HCT116 (cell line): Measurements from ENCODE around the gene MAML3. TPM values are rescaled to one million over a fixed set of nuclear protein-coding genes. Genes with fewer than 3 reads are reported as not detected.

Source experiments
- ATAC-seq: fragments of 200-7000 bp; cut with Tn5 transposase; 2 replicates; pipeline ENCODE4 v1.9.1; 2020; ENCODE audit warnings: mild to moderate bottlenecking, moderate library complexity
- BruUV-seq: library from RNA; stranded (reverse); fragments of 400-500 nt; replicated peaks from 2 replicates; lab custom pipeline; 2021; lab: Mats Ljungman, UMichigan
- CTCF ChIA-PET: fragments of 300-600 bp; sonication (Branson Sonifier 250); formaldehyde crosslinking; loops from one replicate; lab custom pipeline; 2021; ENCODE audit warnings: antibody characterized with exemption; lab: Charles Lee
- POLR2A ChIA-PET: fragments of 300-600, 350-600 bp; sonication (Branson Sonifier 250); formaldehyde crosslinking; loops from one replicate; lab custom pipeline; 2021; ENCODE audit warnings: antibody characterized with exemption; lab: Charles Lee
- RAD21 ChIA-PET, 2 experiments: fragments of 300-600 bp; sonication (Branson Sonifier 250); formaldehyde crosslinking; loops; one replicate each; lab custom pipeline; 2023; ENCODE audit warnings: low total read pairs in 2 of 2; ENCODE audit not compliant: uncharacterized antibody in 2 of 2, unreplicated experiment in 2 of 2, low non-redundant PET in 1 of 2; lab: Charles Lee
- DNase-seq: peaks from one replicate; pipeline ENCODE4 v3.0.0-alpha.2; 2010; ENCODE audit warnings: low read depth, low spot score
- H2AFZ ChIP-seq: fragments of 200-600 bp; shearing (Covaris generic), sonication (generic); 2 replicates; pipeline ENCODE4 v1.6.1; 2017; ENCODE audit warnings: low read depth, mixed run types, mixed read lengths, antibody characterized with exemption, low read length; ENCODE audit not compliant: poor library complexity, severe bottlenecking
- H3K27ac ChIP-seq: 2 replicates; pipeline ENCODE4 v1.5.1; 2012; ENCODE audit warnings: low read depth, low read length
- H3K27me3 ChIP-seq: fragments of 200-600 bp; sonication (generic); 2 replicates; pipeline ENCODE4 v1.6.1; 2016; ENCODE audit warnings: mixed run types, low read length, mixed read lengths; ENCODE audit not compliant: insufficient read depth
- H3K36me3 ChIP-seq, 2 experiments: fragments of 200-500 bp in 1 of 2; fragments of 200-600 bp in 1 of 2; sonication (Bioruptor generic) in 1 of 2; sonication (generic) in 1 of 2; 2 replicates each; pipeline versions ENCODE4 v1.5.1 to v1.6.1; 2014 to 2016; ENCODE audit warnings: low read length in 2 of 2, inconsistent platforms in 1 of 2, mixed read lengths in 1 of 2, mixed run types in 1 of 2; ENCODE audit not compliant: insufficient read depth in 2 of 2, control insufficient read depth in 1 of 2
- H3K4me1 ChIP-seq, 2 experiments: fragments of 200-600 bp in 1 of 2; sonication (generic) in 1 of 2; 2 replicates each; pipeline versions ENCODE4 v1.5.1 to v1.6.1; 2012 to 2017; ENCODE audit warnings: low read length in 2 of 2, inconsistent platforms in 1 of 2, mild to moderate bottlenecking in 1 of 2, mixed read lengths in 1 of 2, mixed run types in 1 of 2, moderate library complexity in 1 of 2; ENCODE audit not compliant: insufficient read depth in 2 of 2, control insufficient read depth in 1 of 2
- H3K4me2 ChIP-seq: fragments of 200-600 bp; sonication (generic); 2 replicates; pipeline ENCODE4 v1.6.1; 2017; ENCODE audit warnings: mixed run types, low read length, mixed read lengths
- H3K4me3 ChIP-seq, 2 experiments: fragments of 200-600 bp in 1 of 2; sonication (generic) in 1 of 2; replicated peaks in 1 of 2; 2 replicates each; pipeline ENCODE4 v1.5.1; 2011 to 2016; ENCODE audit warnings: low read length in 2 of 2, control low read depth in 1 of 2, low read depth in 1 of 2, mild to moderate bottlenecking in 1 of 2, mixed read lengths in 1 of 2, mixed run types in 1 of 2
- H3K79me2 ChIP-seq: fragments of 200-600 bp; sonication (generic); 2 replicates; pipeline ENCODE4 v1.6.1; 2017; ENCODE audit warnings: mild to moderate bottlenecking, mixed run types, low read length, moderate library complexity, mixed read lengths; ENCODE audit not compliant: insufficient read depth
- H3K9ac ChIP-seq: fragments of 200-600 bp; sonication (generic); 2 replicates; pipeline ENCODE4 v1.6.1; 2016; ENCODE audit warnings: low read length, mixed read lengths
- H3K9me2 ChIP-seq: fragments of 200-600 bp; sonication (generic), shearing (Covaris generic); 2 replicates; pipeline ENCODE4 v1.6.1; 2017; ENCODE audit warnings: mixed run types, mild to moderate bottlenecking, moderate library complexity; ENCODE audit not compliant: insufficient read depth
- H3K9me3 ChIP-seq, 2 experiments: fragments of 200-500 bp in 1 of 2; fragments of 200-600 bp in 1 of 2; sonication (Bioruptor generic) in 1 of 2; sonication (generic) in 1 of 2; 2 replicates each; pipeline ENCODE4 v1.6.1; 2014 to 2017; ENCODE audit warnings: low read length in 2 of 2, mixed read lengths in 2 of 2, inconsistent platforms in 1 of 2, low read depth in 1 of 2, mild to moderate bottlenecking in 1 of 2, mixed run types in 1 of 2, moderate library complexity in 1 of 2; ENCODE audit not compliant: control insufficient read depth in 1 of 2, insufficient read depth in 1 of 2
- H4K20me1 ChIP-seq: fragments of 200-600 bp; sonication (generic), shearing (Covaris generic); 2 replicates; pipeline ENCODE4 v1.6.1; 2017; ENCODE audit warnings: mixed run types, mild to moderate bottlenecking, moderate library complexity; ENCODE audit not compliant: insufficient read depth
- CBX3 ChIP-seq: IDR thresholded peaks from 2 replicates; pipeline ENCODE4 v1.6.1; 2012; ENCODE audit warnings: low read depth
- EGR1 ChIP-seq: IDR thresholded peaks from 2 replicates; pipeline ENCODE4 v1.6.1; 2012; ENCODE audit warnings: low read depth
- EZH2 ChIP-seq: fragments of 200-600 bp; sonication (generic); IDR thresholded peaks from 2 replicates; pipeline ENCODE4 v1.6.1; 2017; ENCODE audit warnings: antibody characterized with exemption, mixed run types
- EZH2phosphoT487 ChIP-seq: fragments of 200-600 bp; IDR thresholded peaks from 2 replicates; pipeline ENCODE4 v1.6.1; 2018; ENCODE audit warnings: antibody characterized with exemption, borderline replicate concordance
- FOSL1 ChIP-seq: IDR thresholded peaks from 2 replicates; pipeline ENCODE4 v1.6.1; 2012; ENCODE audit warnings: low read depth
- JUND ChIP-seq: IDR thresholded peaks from 2 replicates; pipeline ENCODE4 v1.6.1; 2012
- POLR2AphosphoS5 ChIP-seq: IDR thresholded peaks from 2 replicates; pipeline ENCODE4 v1.6.1; 2011; ENCODE audit warnings: mild to moderate bottlenecking, low read depth, low read length, moderate library complexity
- SIN3A ChIP-seq: IDR thresholded peaks from 2 replicates; pipeline ENCODE4 v1.6.1; 2012; ENCODE audit warnings: low read depth
- SP1 ChIP-seq: IDR thresholded peaks from 2 replicates; pipeline ENCODE4 v1.6.1; 2012; ENCODE audit warnings: low read depth
- SRF ChIP-seq: IDR thresholded peaks from 2 replicates; pipeline ENCODE4 v1.6.1; 2012; ENCODE audit warnings: low read depth
- YY1 ChIP-seq: IDR thresholded peaks from 2 replicates; pipeline ENCODE4 v1.6.1; 2011; ENCODE audit warnings: low read length, low read depth, moderate library complexity, mild to moderate bottlenecking; ENCODE audit not compliant: insufficient replicate concordance; ENCODE audit errors: extremely low read depth
- ZFX ChIP-seq: fragments of 450-650 bp; IDR thresholded peaks from 2 replicates; pipeline ENCODE4 v1.6.1; 2017
- ZNF274 ChIP-seq: fragments of 200-500 bp; sonication (Bioruptor generic); IDR thresholded peaks from 2 replicates; pipeline ENCODE4 v1.6.1; 2014; ENCODE audit warnings: mild to moderate bottlenecking, low read depth, low read length, inconsistent platforms
- intact Hi-C: fragments of 100-400 bp; cut with micrococcal nuclease; formaldehyde crosslinking; loops from 2 replicates; pipeline ENCODE4 v1.10.0; 2022
- total RNA-seq: library from RNA; stranded (reverse); gene quantifications from one replicate; pipeline ENCODE4 v1.2.1, GENCODE V29; 2021; ENCODE audit not compliant: unreplicated experiment
- TF ChIP-seq, protein P1 (sequence below): IDR thresholded peaks from 2 replicates; pipeline ENCODE4 v1.6.1; 2012
- TF ChIP-seq, protein P2 (sequence below), 3 experiments: fragments of 200-600 bp in 1 of 3; sonication (generic) in 1 of 3; IDR thresholded peaks in 2 of 3; conservative IDR thresholded peaks in 1 of 3; 2 replicates each; pipeline ENCODE4 v1.5.1; 2012 to 2017; ENCODE audit warnings: low read depth in 2 of 3, low read length in 2 of 3, antibody characterized with exemption in 1 of 3, borderline replicate concordance in 1 of 3, control low read depth in 1 of 3, mild to moderate bottlenecking in 1 of 3, mixed read lengths in 1 of 3, mixed run types in 1 of 3, moderate library complexity in 1 of 3; ENCODE audit not compliant: insufficient read depth in 1 of 3

The MAML3 gene
- total RNA-seq, 1 experiment from 2014 or later: 3.1 TPM

DNA sequence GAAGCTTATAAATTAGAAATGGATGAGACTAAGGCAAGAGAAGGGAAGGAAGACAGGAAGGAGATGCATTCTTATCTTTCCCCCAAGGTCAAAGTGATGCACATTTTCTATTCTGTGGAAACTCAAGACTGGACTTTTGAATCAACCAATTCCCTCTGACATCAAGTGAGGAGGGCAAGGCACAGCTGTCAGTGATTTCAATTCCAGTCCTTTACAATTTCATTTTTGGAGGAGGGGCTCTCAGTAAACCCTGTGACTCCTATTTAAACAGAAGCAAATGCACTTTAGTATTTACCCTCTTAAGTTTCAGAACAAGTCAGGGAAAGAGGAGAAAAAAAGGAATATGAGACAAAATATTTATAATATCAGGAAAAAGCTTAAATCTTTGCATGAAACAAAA lies 354.4 kb downstream of the MAML3 start:
- no peaks in the 10 kb centered on the region for H4K20me1 ChIP-seq
- ChIA-PET CTCF (no interaction called here), RAD21 (no interaction called here), POLR2A (no interaction called here)
- no peak overlapping the region for H3K4me2 ChIP-seq
- no peaks in the 10 kb centered on the region for H3K9me2 ChIP-seq
- H3K9ac ChIP-seq: no peak overlapping the region
- H3K4me1 ChIP-seq: no peaks in the 10 kb centered on the region
- H3K36me3 ChIP-seq: no peaks in the 10 kb centered on the region
- H3K79me2 ChIP-seq: no peaks in the 10 kb centered on the region
- H2AFZ ChIP-seq: no peak overlapping the region
- TF ChIP-seq ZFX: no peak
- TF ChIP-seq EGR1: no peak
- peaks cover 3% of the 10 kb centered on the region; the same call in 1 of the 2 replicates for H3K27me3 ChIP-seq
- intact Hi-C loops: no loop called here
- H3K4me3 ChIP-seq: no peak overlapping the region
- H3K27ac ChIP-seq: no peak overlapping the region
- no peaks in the 10 kb centered on the region for H3K9me3 ChIP-seq
- no peak for ATAC-seq
- BruUV-seq: no TSS peak
- DNase-seq: no peak

GRCh38 chr4:139798456-139798855 lies 355.5 kb downstream of the MAML3 start:
- ChIA-PET RAD21 (no interaction called here), POLR2A (interaction anchor here (0.7 kb wide), 1 partner anchor 17 kb away, joined by 3 read pairs; no protein-coding TSS in a partner anchor)

More at GRCh38 chr4:139798456-139798855, 355.5 kb downstream of the MAML3 start:
- Histone ChIP-seq H3K27me3 (peaks cover 3% of the 10 kb centered on the region; the same call in 1 of the 2 replicates), H3K27ac (no peak overlapping the region), H2AFZ (no peak overlapping the region), H3K9me3 (no peaks in the 10 kb centered on the region), H3K4me1 (no peaks in the 10 kb centered on the region), H3K4me3 (no peak overlapping the region), H3K36me3 (no peaks in the 10 kb centered on the region), H4K20me1 (no peaks in the 10 kb centered on the region), H3K9me2 (no peaks in the 10 kb centered on the region), H3K4me2 (no peak overlapping the region), H3K79me2 (no peaks in the 10 kb centered on the region), H3K9ac (no peak overlapping the region)
- BruUV-seq: no TSS peak
- CTCF ChIA-PET: no interaction called here
- no peak for TF ChIP-seq ZNF274
- TF ChIP-seq, protein P1, sequence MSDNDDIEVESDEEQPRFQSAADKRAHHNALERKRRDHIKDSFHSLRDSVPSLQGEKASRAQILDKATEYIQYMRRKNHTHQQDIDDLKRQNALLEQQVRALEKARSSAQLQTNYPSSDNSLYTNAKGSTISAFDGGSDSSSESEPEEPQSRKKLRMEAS: no peak
- TF ChIP-seq SRF: no peak
- no peak for TF ChIP-seq SP1
- TF ChIP-seq POLR2AphosphoS5: no peak
- TF ChIP-seq EZH2phosphoT487: no peak
- TF ChIP-seq JUND: no peak
- TF ChIP-seq SIN3A: no peak
- TF ChIP-seq CBX3: no peak
- TF ChIP-seq FOSL1: no peak
- no peak for TF ChIP-seq EZH2
- TF ChIP-seq YY1: no peak
- TF ChIP-seq, protein P2, sequence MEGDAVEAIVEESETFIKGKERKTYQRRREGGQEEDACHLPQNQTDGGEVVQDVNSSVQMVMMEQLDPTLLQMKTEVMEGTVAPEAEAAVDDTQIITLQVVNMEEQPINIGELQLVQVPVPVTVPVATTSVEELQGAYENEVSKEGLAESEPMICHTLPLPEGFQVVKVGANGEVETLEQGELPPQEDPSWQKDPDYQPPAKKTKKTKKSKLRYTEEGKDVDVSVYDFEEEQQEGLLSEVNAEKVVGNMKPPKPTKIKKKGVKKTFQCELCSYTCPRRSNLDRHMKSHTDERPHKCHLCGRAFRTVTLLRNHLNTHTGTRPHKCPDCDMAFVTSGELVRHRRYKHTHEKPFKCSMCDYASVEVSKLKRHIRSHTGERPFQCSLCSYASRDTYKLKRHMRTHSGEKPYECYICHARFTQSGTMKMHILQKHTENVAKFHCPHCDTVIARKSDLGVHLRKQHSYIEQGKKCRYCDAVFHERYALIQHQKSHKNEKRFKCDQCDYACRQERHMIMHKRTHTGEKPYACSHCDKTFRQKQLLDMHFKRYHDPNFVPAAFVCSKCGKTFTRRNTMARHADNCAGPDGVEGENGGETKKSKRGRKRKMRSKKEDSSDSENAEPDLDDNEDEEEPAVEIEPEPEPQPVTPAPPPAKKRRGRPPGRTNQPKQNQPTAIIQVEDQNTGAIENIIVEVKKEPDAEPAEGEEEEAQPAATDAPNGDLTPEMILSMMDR (IDR thresholded peaks at IDR 0.05 in 2 of 3, conservative IDR thresholded peaks at IDR 0.05 in 1 of 3; ENCODE audit: borderline replicate concordance in 1 of 3, insufficient read depth in 1 of 3, low read depth in 2 of 3, low read length in 2 of 3): no peak
- intact Hi-C loops: no loop called here
- ATAC-seq (no peak), DNase-seq (no peak)
